SK-N-SH (cell line): ENCODE data around the gene CHSY3. TPM values are rescaled to one million over a fixed set of nuclear protein-coding genes. Genes with fewer than 3 reads are reported as not detected.

ENCODE experiments used
- CTCF ChIA-PET: fragments of 300-600, 350-600 bp; formaldehyde crosslinking; extraction: SDS; loops from one replicate; lab custom pipeline; 2021; lab: Yijun Ruan, JAX
- POLR2A ChIA-PET: fragments of 350-600 bp; sonication (Branson Sonifier 250); formaldehyde crosslinking; extraction: SDS; loops from one replicate; lab custom pipeline; 2020; ENCODE audit warnings: antibody characterized with exemption, inconsistent platforms; lab: Yijun Ruan, JAX
- DNase-seq: peaks from one replicate; pipeline ENCODE4 v3.0.0; 2012
- H2AFZ ChIP-seq: fragments of 200-600 bp; sonication (generic); 2 replicates; pipeline ENCODE4 v1.8.1; 2016; ENCODE audit warnings: antibody characterized with exemption, mild to moderate bottlenecking, low read depth
- H3F3A ChIP-seq: fragments of 200-600 bp; sonication (generic); replicated peaks from 2 replicates; pipeline ENCODE3; 2016; ENCODE audit warnings: antibody characterized with exemption, mild to moderate bottlenecking; ENCODE audit not compliant: insufficient read depth
- H3K27ac ChIP-seq, 2 experiments: fragments of 200-500 bp in 1 of 2; fragments of 200-600 bp in 1 of 2; sonication (Bioruptor generic) in 1 of 2; sonication (generic), shearing (Covaris generic) in 1 of 2; 2 replicates each; pipeline versions ENCODE4 v1.5.1 to v1.6.1; 2014 to 2016; ENCODE audit warnings: low read depth in 2 of 2, inconsistent platforms in 1 of 2, low read length in 1 of 2, mild to moderate bottlenecking in 1 of 2, mixed read lengths in 1 of 2
- H3K27me3 ChIP-seq: fragments of 200-600 bp; sonication (generic), shearing (Covaris generic); 2 replicates; pipeline ENCODE4 v1.6.1; 2016; ENCODE audit warnings: mixed run types; ENCODE audit not compliant: insufficient read depth
- H3K36me3 ChIP-seq, 2 experiments: fragments of 200-500 bp in 1 of 2; fragments of 200-600 bp in 1 of 2; sonication (Bioruptor generic) in 1 of 2; sonication (generic) in 1 of 2; replicated peaks in 1 of 2; 2 replicates each; pipeline versions ENCODE3 to v1.5.1; 2014 to 2016; ENCODE audit warnings: low read length in 1 of 2, mild to moderate bottlenecking in 1 of 2; ENCODE audit not compliant: insufficient read depth in 2 of 2, control insufficient read depth in 1 of 2
- H3K4me1 ChIP-seq, 2 experiments: fragments of 200-500 bp in 1 of 2; fragments of 200-600 bp in 1 of 2; sonication (Bioruptor generic) in 1 of 2; sonication (generic), shearing (Covaris generic) in 1 of 2; 2 replicates each; pipeline versions ENCODE4 v1.5.1 to v1.6.1; 2014 to 2016; ENCODE audit warnings: low read depth in 1 of 2, low read length in 1 of 2, mixed run types in 1 of 2; ENCODE audit not compliant: insufficient read depth in 2 of 2, control insufficient read depth in 1 of 2
- H3K4me2 ChIP-seq: fragments of 200-600 bp; sonication (generic), shearing (Covaris generic); 2 replicates; pipeline ENCODE4 v1.6.1; 2017; ENCODE audit warnings: mixed run types
- H3K4me3 ChIP-seq, 2 experiments: fragments of 200-500 bp in 1 of 2; fragments of 200-600 bp in 1 of 2; sonication (Bioruptor generic) in 1 of 2; sonication (generic), shearing (Covaris generic) in 1 of 2; 2 replicates each; pipeline versions ENCODE4 v1.5.1 to v1.8.1; 2014 to 2016; ENCODE audit warnings: low read depth in 2 of 2, inconsistent platforms in 1 of 2, low read length in 1 of 2, mild to moderate bottlenecking in 1 of 2, mixed read lengths in 1 of 2, moderate library complexity in 1 of 2
- H3K79me2 ChIP-seq: fragments of 200-600 bp; sonication (generic); 2 replicates; pipeline ENCODE4 v1.8.1; 2017; ENCODE audit warnings: mild to moderate bottlenecking; ENCODE audit not compliant: insufficient read depth
- H3K9ac ChIP-seq: fragments of 200-600 bp; sonication (generic); 2 replicates; pipeline ENCODE4 v1.6.1; 2017; ENCODE audit warnings: mixed run types
- H3K9me2 ChIP-seq: fragments of 200-600 bp; sonication (generic); 2 replicates; pipeline ENCODE4 v1.6.1; 2017; ENCODE audit warnings: mixed run types
- H3K9me3 ChIP-seq: fragments of 200-600 bp; sonication (generic); 2 replicates; pipeline ENCODE4 v1.6.1; 2017; ENCODE audit warnings: mixed run types, mild to moderate bottlenecking, moderate library complexity
- H4K20me1 ChIP-seq: fragments of 200-600 bp; sonication (generic); 2 replicates; pipeline ENCODE4 v1.6.1; 2017; ENCODE audit warnings: mild to moderate bottlenecking, mixed run types; ENCODE audit not compliant: insufficient read depth
- EP300 ChIP-seq, 2 experiments: IDR thresholded peaks; 2 replicates each; pipeline versions ENCODE4 v1.4.0 to v1.6.1; 2012; ENCODE audit warnings: borderline replicate concordance in 1 of 2, low read depth in 1 of 2, low read length in 1 of 2
- EZH2phosphoT487 ChIP-seq: fragments of 200-600 bp; sonication (generic); IDR thresholded peaks from 2 replicates; pipeline ENCODE4 v1.6.1; 2017; ENCODE audit warnings: low read depth, mixed run types, mild to moderate bottlenecking, antibody characterized with exemption, moderate library complexity, borderline replicate concordance
- FOXJ3 ChIP-seq: sonication (generic); formaldehyde crosslinking; IDR thresholded peaks from 2 replicates; pipeline ENCODE4 v1.5.1; 2020; ENCODE audit warnings: mild to moderate bottlenecking, missing genetic modification reagents
- GABPA ChIP-seq: IDR thresholded peaks from 2 replicates; pipeline ENCODE4 v1.4.0; 2012; ENCODE audit warnings: low read depth, mild to moderate bottlenecking
- GATA2 ChIP-seq: sonication (generic); formaldehyde crosslinking; IDR thresholded peaks from 2 replicates; pipeline ENCODE4 v1.5.0; 2020; ENCODE audit warnings: mild to moderate bottlenecking, missing genetic modification reagents
- MEF2A ChIP-seq: IDR thresholded peaks from 2 replicates; pipeline ENCODE4 v1.4.0; 2012; ENCODE audit warnings: low read depth, borderline replicate concordance
- NFIC ChIP-seq: IDR thresholded peaks from 2 replicates; pipeline ENCODE4 v1.4.0; 2012; ENCODE audit warnings: borderline replicate concordance
- NRF1 ChIP-seq: IDR thresholded peaks from 2 replicates; pipeline ENCODE4 v1.6.1; 2012; ENCODE audit warnings: low read depth, mild to moderate bottlenecking, low read length
- RAD21 ChIP-seq: IDR thresholded peaks from 2 replicates; pipeline ENCODE4 v1.6.1; 2012; ENCODE audit warnings: mild to moderate bottlenecking, low read length
- TAF1 ChIP-seq: IDR thresholded peaks from 2 replicates; pipeline ENCODE4 v1.6.1; 2012; ENCODE audit warnings: low read depth, mild to moderate bottlenecking, low read length, moderate library complexity, borderline replicate concordance
- TEAD4 ChIP-seq: IDR thresholded peaks from 2 replicates; pipeline ENCODE4 v1.4.0; 2012; ENCODE audit warnings: mild to moderate bottlenecking, borderline replicate concordance; ENCODE audit not compliant: insufficient read depth
- YY1 ChIP-seq: IDR thresholded peaks from 2 replicates; pipeline ENCODE4 v1.4.0; 2012; ENCODE audit warnings: low read depth, mild to moderate bottlenecking
- whole genome bisulfite sequencing: methylation state at CpG from one replicate; pipeline ENCODE4 v1.1.6; 2017; ENCODE audit warnings: low lambda C conversion rate; 5-methylcytosine and 5-hydroxymethylcytosine counted together
- polyA plus RNA-seq, 3 experiments: library from polyadenylated mRNA; depleted of rRNA; stranded (reverse); fragments of >200 nt; gene quantifications; 2 replicates each; pipeline ENCODE4 v1.2.3, GENCODE V29; 2012
- TF ChIP-seq, protein P1 (sequence below): IDR thresholded peaks from 2 replicates; pipeline ENCODE4 v1.4.0; 2012; ENCODE audit warnings: low read depth
- TF ChIP-seq, protein P2 (sequence below): IDR thresholded peaks from 2 replicates; pipeline ENCODE4 v1.4.0; 2012; ENCODE audit warnings: low read depth, borderline replicate concordance
- TF ChIP-seq, protein P3 (sequence below): fragments of 200-600 bp; sonication (generic); IDR thresholded peaks from 2 replicates; pipeline ENCODE4 v1.6.1; 2017; ENCODE audit warnings: antibody characterized with exemption, mild to moderate bottlenecking, moderate library complexity
- TF ChIP-seq, protein P4 (sequence below): fragments of 150-350 bp; IDR thresholded peaks from 2 replicates; pipeline ENCODE4 v1.6.1; 2017; ENCODE audit warnings: antibody characterized with exemption, low read length, low read depth, borderline replicate concordance
- TF ChIP-seq, protein P5 (sequence below): IDR thresholded peaks from 2 replicates; pipeline ENCODE4; 2012

CHSY3 gene
- polyA plus RNA-seq, 1 of the 3 experiments (the other 2 are of a cell fraction): not detected

DNA sequence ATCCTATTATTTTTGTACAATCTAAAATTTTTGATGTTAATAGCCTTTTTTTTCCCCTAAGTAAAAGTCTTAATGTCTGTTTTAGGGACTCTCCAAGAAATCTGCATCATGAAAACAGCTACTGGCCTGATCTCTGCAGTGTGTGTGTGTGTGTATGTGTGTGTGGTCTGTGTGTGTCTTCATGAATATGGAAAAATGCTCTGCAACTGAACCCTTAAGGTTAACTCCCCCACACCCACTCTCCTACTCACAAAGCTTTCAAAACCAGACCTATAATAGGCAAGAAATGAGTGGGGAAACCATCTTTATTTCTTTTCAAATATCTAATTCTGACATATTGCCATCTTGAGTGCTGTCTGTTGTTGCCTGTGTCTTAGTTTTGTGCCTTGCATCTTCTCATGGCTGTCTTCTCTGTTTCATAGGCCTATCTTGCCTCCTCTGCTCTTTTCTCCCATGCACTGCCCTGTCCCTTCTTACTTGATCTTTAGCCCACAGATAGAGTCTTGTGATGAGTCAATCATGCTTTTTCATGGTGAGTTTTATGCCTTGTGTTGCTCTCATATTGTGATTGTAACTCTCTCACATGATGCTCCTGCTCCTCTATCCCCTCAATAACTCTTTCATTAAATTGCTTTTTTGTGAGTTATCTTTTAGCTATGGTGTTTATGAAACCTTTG, 68.3 kb downstream of the CHSY3 start (continued):
- TF ChIP-seq, protein P1, sequence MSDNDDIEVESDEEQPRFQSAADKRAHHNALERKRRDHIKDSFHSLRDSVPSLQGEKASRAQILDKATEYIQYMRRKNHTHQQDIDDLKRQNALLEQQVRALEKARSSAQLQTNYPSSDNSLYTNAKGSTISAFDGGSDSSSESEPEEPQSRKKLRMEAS: no peak
- TF ChIP-seq, protein P2, sequence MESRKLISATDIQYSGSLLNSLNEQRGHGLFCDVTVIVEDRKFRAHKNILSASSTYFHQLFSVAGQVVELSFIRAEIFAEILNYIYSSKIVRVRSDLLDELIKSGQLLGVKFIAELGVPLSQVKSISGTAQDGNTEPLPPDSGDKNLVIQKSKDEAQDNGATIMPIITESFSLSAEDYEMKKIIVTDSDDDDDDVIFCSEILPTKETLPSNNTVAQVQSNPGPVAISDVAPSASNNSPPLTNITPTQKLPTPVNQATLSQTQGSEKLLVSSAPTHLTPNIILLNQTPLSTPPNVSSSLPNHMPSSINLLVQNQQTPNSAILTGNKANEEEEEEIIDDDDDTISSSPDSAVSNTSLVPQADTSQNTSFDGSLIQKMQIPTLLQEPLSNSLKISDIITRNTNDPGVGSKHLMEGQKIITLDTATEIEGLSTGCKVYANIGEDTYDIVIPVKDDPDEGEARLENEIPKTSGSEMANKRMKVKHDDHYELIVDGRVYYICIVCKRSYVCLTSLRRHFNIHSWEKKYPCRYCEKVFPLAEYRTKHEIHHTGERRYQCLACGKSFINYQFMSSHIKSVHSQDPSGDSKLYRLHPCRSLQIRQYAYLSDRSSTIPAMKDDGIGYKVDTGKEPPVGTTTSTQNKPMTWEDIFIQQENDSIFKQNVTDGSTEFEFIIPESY: no peak
- TF ChIP-seq GATA2: no peak
- TF ChIP-seq YY1: no peak
- TF ChIP-seq NFIC: no peak
- TF ChIP-seq, protein P3, sequence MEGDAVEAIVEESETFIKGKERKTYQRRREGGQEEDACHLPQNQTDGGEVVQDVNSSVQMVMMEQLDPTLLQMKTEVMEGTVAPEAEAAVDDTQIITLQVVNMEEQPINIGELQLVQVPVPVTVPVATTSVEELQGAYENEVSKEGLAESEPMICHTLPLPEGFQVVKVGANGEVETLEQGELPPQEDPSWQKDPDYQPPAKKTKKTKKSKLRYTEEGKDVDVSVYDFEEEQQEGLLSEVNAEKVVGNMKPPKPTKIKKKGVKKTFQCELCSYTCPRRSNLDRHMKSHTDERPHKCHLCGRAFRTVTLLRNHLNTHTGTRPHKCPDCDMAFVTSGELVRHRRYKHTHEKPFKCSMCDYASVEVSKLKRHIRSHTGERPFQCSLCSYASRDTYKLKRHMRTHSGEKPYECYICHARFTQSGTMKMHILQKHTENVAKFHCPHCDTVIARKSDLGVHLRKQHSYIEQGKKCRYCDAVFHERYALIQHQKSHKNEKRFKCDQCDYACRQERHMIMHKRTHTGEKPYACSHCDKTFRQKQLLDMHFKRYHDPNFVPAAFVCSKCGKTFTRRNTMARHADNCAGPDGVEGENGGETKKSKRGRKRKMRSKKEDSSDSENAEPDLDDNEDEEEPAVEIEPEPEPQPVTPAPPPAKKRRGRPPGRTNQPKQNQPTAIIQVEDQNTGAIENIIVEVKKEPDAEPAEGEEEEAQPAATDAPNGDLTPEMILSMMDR: no peak
- TF ChIP-seq, protein P4, sequence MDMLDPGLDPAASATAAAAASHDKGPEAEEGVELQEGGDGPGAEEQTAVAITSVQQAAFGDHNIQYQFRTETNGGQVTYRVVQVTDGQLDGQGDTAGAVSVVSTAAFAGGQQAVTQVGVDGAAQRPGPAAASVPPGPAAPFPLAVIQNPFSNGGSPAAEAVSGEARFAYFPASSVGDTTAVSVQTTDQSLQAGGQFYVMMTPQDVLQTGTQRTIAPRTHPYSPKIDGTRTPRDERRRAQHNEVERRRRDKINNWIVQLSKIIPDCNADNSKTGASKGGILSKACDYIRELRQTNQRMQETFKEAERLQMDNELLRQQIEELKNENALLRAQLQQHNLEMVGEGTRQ: no peak
- TF ChIP-seq GABPA: no peak

DNA sequence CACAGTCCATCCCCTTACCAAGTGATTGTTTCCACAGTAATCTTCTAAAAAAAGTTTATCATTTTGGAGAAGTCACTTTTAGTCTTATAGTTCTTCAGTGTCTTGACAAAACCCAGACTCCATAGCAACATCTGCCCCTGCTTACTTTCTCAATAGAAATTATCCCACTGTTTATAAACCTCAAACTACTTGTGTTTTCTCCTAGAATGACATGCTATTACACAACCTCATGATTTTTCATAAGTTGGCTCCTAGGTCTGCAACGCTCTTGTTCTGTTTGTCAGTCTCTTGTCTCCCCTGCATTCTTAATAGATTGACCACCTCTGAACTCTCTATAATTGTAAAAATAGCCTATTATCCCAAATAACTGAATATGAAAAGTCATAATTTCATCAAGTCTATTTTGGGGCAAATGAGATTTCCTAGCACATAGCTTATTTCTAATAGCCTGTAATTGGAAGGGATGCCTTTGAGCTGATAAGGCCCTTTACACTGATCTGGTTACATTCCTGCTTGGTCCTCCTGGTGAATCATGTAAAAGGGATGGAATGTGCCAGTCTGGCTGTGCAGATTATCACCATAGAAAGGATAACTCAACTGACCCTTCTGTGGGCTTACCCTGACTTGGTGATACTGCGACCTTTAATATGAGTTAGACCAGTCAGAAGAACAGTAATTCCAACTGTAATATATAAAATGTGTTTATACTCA, 69.6 kb downstream of the CHSY3 start:
- Histone ChIP-seq H3K4me2 (no peak overlapping the region), H3K36me3 (no peaks in the 10 kb centered on the region), H3K27me3 (no peaks in the 10 kb centered on the region), H3F3A (no peaks in the 10 kb centered on the region)
- no peak for DNase-seq
- TF ChIP-seq FOXJ3: no peak
- no peak for TF ChIP-seq MEF2A
- TF ChIP-seq TEAD4: no peak
- TF ChIP-seq NFIC: no peak
- no peak for TF ChIP-seq GATA2
- no peak for TF ChIP-seq EP300 (IDR thresholded peaks at IDR 0.05; ENCODE audit: borderline replicate concordance in 1 of 2, low read depth in 1 of 2, low read length in 1 of 2)
- no peak for TF ChIP-seq RAD21
- TF ChIP-seq NRF1: no peak
- no peak for TF ChIP-seq GABPA
- TF ChIP-seq, protein P1: no peak
- no peak for TF ChIP-seq EZH2phosphoT487
- TF ChIP-seq, protein P4: no peak
- TF ChIP-seq TAF1: no peak
- TF ChIP-seq, protein P2: no peak
- TF ChIP-seq, protein P5, sequence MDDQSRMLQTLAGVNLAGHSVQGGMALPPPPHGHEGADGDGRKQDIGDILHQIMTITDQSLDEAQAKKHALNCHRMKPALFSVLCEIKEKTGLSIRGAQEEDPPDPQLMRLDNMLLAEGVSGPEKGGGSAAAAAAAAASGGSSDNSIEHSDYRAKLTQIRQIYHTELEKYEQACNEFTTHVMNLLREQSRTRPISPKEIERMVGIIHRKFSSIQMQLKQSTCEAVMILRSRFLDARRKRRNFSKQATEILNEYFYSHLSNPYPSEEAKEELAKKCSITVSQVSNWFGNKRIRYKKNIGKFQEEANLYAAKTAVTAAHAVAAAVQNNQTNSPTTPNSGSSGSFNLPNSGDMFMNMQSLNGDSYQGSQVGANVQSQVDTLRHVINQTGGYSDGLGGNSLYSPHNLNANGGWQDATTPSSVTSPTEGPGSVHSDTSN: no peak
- TF ChIP-seq, all 33 proteins: peak for 0
- Histone ChIP-seq H3K4me3 (no peak overlapping the region), H4K20me1 (no peaks in the 10 kb centered on the region), H3K79me2 (no peaks in the 10 kb centered on the region), H2AFZ (no peak overlapping the region), H3K9me3 (no peaks in the 10 kb centered on the region; the same call in 1 of the 2 replicates), H3K4me1 (no peaks in the 10 kb centered on the region), H3K9me2 (no peaks in the 10 kb centered on the region), H3K9ac (no peak overlapping the region), H3K27ac (no peak overlapping the region)
- POLR2A ChIA-PET: no interaction called here
- 2% methylated on average over 2 of the region's 2 CpGs for WGBS
- CTCF ChIA-PET: no interaction called here
